ENCODE measurements around the gene ARCN1.
A peak's percentile ranks its signal among the peaks of the same experiment; 100 is the strongest.

Gene ARCN1

DNA sequence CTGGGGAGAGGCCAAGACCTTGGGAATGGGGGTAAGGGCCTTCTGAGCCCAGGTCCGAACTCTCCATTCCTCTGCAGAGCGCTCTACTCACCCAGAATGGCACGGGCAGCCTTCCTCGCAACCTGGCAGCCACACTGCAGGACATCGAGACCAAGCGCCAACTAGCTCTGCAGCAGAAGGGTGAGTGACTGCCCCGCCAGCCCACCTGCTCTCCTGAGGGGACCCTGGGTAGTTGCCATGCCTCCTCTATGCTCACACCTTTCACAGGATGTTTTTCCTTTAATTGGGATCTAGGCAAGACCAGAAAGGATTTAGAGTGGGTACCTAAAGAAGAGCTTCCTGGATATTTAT lies 71.8 kb downstream of the ARCN1 start:
- H3K9me3 Mint-ChIP-seq: no peaks in the 10 kb centered on the region
- H3K27ac Mint-ChIP-seq: no peak overlapping the region
- H3K4me3 Mint-ChIP-seq: no peak overlapping the region
- no peak for DNase-seq (ENCODE audit: low spot score in 2 of 2)
- ATAC-seq: no peak
- H3K36me3 Mint-ChIP-seq: peaks cover 5% of the 10 kb centered on the region
- H3K4me1 Mint-ChIP-seq: no peaks in the 10 kb centered on the region

DNA sequence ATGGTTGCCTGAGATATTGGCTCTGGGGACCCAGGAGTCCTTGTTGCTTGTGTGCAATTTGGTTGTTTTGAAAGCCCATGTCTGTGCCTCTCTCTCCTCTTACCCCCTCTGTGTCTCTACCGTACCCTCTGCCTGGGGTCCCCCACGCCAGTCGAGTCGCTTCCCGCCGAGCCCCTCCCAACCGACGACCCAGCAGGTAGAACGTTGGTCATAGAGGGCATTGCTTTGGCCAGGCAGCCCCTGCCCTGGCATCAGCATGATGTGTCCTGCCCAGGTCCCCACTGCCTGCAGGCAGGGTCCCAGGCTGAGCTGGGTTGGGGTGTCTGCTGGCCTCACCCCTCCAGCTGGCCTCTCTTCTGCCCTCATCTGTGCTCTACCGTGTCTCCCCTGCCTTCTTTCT lies 72.3 kb downstream of the ARCN1 start:
- ATAC-seq: no peak
- Mint-ChIP-seq H3K4me1 (no peaks in the 10 kb centered on the region), H3K27ac (no peak overlapping the region), H3K4me3 (no peak overlapping the region), H3K36me3 (peaks cover 5% of the 10 kb centered on the region), H3K9me3 (no peaks in the 10 kb centered on the region)
- no peak for DNase-seq (ENCODE audit: low spot score in 2 of 2)

DNA sequence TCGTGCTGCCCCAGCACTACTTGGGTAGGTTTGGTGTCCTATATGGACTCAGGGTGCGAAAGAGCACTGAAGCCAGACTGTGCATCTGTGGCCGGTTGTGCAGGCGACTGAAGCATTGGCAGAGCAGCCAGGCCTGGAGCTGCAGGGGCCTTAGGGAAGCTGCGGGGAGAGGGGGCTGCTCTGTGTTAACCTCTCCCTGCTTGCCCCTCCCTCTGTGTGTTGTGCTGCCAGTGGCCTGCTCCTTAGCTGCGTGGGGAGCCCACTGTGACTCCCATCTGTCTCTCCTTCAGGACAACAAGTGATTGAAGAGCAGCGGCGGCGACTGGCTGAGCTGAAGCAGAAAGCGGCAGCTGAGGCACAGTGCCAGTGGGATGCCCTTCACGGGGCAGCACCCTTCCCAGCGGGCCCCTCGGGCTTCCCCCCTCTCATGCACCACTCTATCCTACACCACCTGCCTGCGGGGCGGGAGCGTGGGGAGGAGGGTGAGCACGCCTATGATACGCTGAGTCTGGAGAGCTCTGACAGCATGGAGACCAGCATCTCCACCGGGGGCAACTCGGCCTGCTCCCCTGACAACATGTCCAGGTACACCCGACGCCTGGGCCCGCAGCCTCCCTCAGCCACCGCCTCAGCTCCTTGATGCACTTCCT lies 73.0 kb downstream of the ARCN1 start:
- H3K36me3 Mint-ChIP-seq: peaks cover 5% of the 10 kb centered on the region
- no peak overlapping the region for H3K4me3 Mint-ChIP-seq
- DNase-seq (ENCODE audit: low spot score in 2 of 2) (no peak), ATAC-seq (no peak)
- H3K4me1 Mint-ChIP-seq: no peaks in the 10 kb centered on the region
- H3K27ac Mint-ChIP-seq: no peak overlapping the region
- H3K9me3 Mint-ChIP-seq: no peaks in the 10 kb centered on the region

DNA sequence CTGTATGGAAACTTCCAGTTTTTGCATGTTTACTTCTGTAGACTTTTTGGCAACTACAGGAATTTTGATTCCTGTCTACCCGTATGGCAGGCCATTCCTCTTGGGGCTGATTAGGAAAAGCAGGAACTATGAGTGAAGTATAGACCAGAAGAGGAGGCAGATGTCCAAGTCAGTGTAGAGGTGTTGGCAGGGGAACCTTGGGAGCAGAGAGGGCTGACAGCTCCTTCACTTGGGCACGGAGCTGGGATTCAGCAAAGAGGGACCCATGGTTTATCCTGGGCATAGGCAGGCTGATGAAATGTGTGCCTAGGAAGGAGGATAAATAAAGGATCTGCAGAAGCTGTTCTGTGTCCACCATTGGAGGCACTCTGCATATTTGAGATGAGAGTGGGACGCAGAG lies 74.2 kb downstream of the ARCN1 start:
- DNase-seq (ENCODE audit: low spot score in 2 of 2): no peak
- no peaks in the 10 kb centered on the region for H3K9me3 Mint-ChIP-seq

GRCh38 chr11:118648291-118648690 lies 76.1 kb downstream of the ARCN1 start:
- Mint-ChIP-seq H3K9me3 (no peaks in the 10 kb centered on the region), H3K4me3 (no peak overlapping the region), H3K27ac (no peak overlapping the region), H3K36me3 (peaks cover 5% of the 10 kb centered on the region), H3K4me1 (peaks cover 10% of the 10 kb centered on the region)
- ATAC-seq (no peak), DNase-seq (ENCODE audit: low spot score in 2 of 2) (no peak)

More for the DNA sequence above, 74.2 kb downstream of the ARCN1 start:
- H3K27ac Mint-ChIP-seq: no peak overlapping the region
- ATAC-seq: no peak
- no peaks in the 10 kb centered on the region for H3K4me1 Mint-ChIP-seq
- H3K4me3 Mint-ChIP-seq: no peak overlapping the region
- peaks cover 5% of the 10 kb centered on the region for H3K36me3 Mint-ChIP-seq

- Mint-ChIP-seq H3K36me3 (peaks cover 5% of the 10 kb centered on the region), H3K4me1 (peaks cover 10% of the 10 kb centered on the region), H3K4me3 (no peak overlapping the region), H3K27ac (no peak overlapping the region), H3K9me3 (no peaks in the 10 kb centered on the region)
- DNase-seq (ENCODE audit: low spot score in 2 of 2) (no peak), ATAC-seq (no peak)
Measured at GRCh38 chr11:118649941-118650340, 77.7 kb downstream of the ARCN1 start.

DNA sequence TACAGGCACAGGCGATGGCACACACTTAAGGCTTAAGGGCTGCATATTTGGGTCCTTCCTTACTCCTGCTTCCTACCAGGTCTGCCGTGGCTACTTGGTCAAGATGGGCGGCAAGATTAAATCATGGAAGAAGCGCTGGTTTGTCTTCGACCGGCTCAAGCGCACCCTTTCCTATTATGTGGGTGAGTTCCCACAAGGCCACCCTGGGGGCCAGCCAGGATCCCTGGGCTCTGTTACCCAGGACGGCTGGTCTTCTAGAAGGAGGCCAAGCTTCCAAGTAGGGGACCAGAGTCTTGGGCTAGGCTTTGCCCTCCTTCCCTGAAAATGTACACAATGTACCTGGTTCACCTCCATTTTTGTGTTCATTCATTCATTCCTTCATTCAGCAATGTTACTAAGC lies 78.2 kb downstream of the ARCN1 start:
- ATAC-seq: no peak
- Mint-ChIP-seq H3K9me3 (no peaks in the 10 kb centered on the region), H3K36me3 (peaks cover 5% of the 10 kb centered on the region), H3K4me3 (no peak overlapping the region), H3K4me1 (peaks cover 10% of the 10 kb centered on the region), H3K27ac (no peak overlapping the region)
- DNase-seq (ENCODE audit: low spot score in 2 of 2): no peak

DNA sequence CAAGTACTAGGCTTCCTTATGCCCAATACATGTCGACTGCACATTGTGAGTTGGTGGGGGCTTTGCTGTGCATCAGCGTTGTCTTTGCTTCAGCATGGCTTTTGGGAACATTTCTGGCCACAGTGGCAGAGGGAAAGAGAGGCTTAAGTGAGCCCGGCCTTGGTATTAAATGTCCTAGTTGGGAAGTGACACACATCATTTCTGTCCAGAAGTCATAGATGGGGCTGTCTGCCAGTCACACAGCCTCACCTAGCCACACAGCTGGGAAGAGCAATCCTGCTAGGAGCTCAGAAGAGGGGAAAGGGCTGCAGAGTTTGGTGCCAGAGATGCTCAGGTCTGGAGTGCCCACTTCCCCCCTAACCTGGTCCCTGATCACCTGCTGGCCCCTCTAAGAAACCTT lies 79.6 kb downstream of the ARCN1 start:
- H3K9me3 Mint-ChIP-seq: no peaks in the 10 kb centered on the region
- H3K4me3 Mint-ChIP-seq: no peak overlapping the region

More for the DNA sequence above, 79.6 kb downstream of the ARCN1 start:
- DNase-seq (ENCODE audit: low spot score in 2 of 2): no peak
- Mint-ChIP-seq H3K4me1 (peaks cover 10% of the 10 kb centered on the region), H3K36me3 (no peaks in the 10 kb centered on the region), H3K27ac (peak overlapping the region; percentile 4)
- no peak for ATAC-seq

Measured in stimulated activated effector memory CD8-positive, alpha-beta T cell treated with anti-CD3 and anti-CD28 coated beads, Interleukin-12 subunit alpha, Interleukin-12 subunit beta, amount 100 ng/mL, for 72 hours (primary cell).